GM18499 (cell line): Measurements from ENCODE around the gene FSCN2.

Experiments
- ATAC-seq: cut with Tn5 transposase; IDR thresholded peaks from one replicate; pipeline ENCODE4 v1.9.1; 2021; ENCODE audit warnings: moderate number of reproducible peaks; ENCODE audit not compliant: insufficient read depth, unreplicated experiment

The FSCN2 gene

GRCh38 chr17:81552244-81553017, 24.3 kb downstream of the FSCN2 start, which contains the start of gene FAAP100:
FAAP100 (minus strand) TSS chr17:81552353; CDS start chr17:81552330, 23 bp downstream.
- no peak for ATAC-seq

DNA sequence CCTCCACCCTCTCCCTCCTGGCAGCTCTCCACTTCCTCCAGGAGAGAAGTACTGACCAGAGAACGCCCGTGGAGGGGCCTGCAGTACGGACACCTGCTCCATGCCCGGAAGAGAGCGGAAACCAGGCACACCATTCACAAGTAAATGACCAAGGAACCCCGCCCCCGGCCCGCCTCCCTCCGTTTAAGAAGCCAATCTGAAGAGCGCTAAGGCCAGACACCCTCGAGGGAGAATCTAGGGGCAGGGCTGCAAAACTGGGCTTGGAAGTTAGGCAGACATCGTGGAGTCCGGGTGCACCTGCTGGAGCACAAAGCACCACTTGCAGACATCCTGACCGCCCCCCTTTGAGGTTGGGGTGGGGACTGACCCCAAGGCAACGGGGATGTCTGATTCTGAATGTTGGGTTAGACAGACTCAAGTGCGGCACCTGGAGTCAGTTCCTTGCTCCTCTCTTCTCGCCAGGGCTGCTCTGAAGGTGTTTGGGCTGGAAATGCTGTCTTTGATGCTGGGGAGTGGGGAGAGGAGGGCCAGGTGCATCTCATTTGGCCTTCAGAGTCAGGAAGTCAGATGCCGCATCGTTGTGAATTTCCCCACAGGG, 24.9 kb downstream of the FSCN2 start:
- no peak for ATAC-seq

DNA sequence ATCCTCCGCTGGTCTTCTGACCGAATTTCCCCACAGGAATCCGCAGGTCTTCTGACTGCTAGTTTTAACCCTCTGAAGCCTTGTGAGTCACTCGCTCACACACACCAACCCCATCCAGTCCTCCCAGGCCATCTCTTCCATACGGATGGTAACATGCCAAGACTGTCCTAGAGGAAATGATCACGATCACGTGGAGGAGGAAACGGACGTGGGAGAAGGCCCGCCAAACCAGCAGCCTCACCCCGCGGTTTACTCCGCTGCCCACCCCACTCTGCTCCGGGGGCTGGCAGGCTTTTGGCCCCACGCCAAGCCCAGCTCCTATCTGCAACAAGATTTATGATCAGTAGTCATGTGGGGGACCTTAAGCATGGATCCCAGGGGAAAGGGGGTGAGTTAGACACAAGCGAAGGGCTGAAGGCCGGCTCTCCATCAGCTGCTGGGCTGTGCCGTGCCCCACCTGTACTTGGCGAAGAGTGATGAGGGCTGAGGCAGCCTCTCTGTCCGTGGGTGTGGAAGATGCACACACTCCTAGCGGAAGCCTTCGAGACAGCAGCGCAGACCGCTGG, 25.5 kb downstream of the FSCN2 start:
- no peak for ATAC-seq

GRCh38 chr17:81556175-81556691, 28.1 kb downstream of the FSCN2 start:
- no peak for ATAC-seq

- no peak for ATAC-seq
Measured at GRCh38 chr17:81556863-81557262, 28.7 kb downstream of the FSCN2 start.

GRCh38 chr17:81557276-81558114, 29.3 kb downstream of the FSCN2 start:
- no peak for ATAC-seq

- ATAC-seq: no peak
Measured at GRCh38 chr17:81558115-81558468, 29.9 kb downstream of the FSCN2 start.

DNA sequence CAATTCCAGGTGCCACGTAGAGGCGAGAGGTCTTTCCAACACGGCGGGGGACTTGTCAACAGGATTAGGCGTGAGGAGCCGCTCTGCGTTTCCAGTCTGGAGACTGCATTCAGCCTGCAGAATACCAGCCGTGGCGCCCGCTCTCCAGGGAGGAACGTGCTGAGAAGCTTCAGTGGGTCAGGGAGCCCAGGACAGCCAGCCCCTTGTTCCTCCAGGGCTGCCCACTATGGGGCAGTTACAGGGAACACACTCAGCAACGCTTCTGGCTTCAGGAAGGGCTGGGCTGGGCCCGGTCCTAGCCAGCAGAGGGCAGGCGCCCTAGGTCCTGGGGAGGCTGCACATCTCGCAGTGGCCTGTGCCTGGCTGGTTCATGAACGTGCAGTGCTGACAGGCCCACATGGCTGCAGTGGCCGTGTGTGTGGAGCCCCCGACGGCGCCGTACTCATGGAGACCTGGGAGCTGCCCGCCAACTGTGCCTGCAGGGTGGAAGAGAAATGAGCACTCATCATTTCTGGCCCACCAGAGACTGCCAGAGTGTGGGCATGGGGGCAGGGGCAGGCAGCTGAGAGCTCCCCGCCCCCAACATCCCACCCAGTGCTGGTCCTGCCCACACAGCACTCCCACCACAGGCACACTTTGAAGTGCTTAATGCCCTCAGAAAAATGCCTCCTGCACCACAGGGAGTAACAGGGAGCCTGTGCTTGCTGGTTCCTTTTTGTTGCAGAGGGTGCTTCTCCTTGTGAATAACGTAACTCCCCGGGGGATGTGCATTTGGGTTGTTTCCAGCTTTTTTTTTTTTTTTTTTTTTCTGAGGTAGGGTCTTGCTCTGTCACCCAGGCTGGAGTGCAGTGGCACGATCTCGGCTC, 31.0 kb downstream of the FSCN2 start:
- no peak for ATAC-seq

- no peak for ATAC-seq
Measured at GRCh38 chr17:81561494-81561885, 33.3 kb downstream of the FSCN2 start.

DNA sequence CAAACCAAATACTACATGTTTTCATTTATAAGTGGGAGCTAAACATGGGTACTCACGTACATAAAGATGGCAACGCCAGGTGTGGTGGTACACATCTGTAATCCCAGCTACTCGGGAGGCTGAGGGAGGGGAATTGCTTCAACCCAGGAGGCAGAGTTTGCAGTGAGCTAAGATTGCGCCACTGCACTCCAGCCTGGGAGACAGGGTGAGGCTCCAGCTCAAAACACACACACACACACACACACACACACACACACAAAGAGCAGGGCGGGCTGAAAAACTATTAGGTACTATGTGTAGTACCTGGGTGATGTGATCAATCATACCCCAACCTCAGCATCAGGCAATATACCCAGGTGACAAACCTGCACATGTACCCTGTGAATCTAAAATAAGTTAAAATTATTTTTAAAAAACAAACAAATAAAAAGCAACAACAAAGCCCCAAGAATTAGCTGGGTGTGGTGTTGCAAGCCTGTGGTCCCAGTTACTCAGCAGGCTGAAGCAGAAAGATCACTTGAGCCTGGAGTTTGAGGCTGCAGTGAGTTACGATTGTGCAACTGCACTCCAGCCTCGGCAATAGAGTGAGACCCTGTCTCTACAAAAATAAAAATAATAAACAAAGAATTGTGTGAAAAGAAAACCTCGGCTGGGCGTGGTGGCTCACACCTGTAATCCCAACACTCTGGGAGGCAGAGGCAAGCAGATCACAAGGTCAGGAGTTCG, 35.8 kb downstream of the FSCN2 start:
- no peak for ATAC-seq

- no peak for ATAC-seq
Measured at GRCh38 chr17:81564778-81565177, 36.6 kb downstream of the FSCN2 start.

- ATAC-seq: no peak
Measured at GRCh38 chr17:81565231-81565630, 37.1 kb downstream of the FSCN2 start.

GRCh38 chr17:81566461-81567126, 38.4 kb downstream of the FSCN2 start:
- ATAC-seq: no peak

- ATAC-seq: no peak
Measured at GRCh38 chr17:81567191-81567590, 39.0 kb downstream of the FSCN2 start.

DNA sequence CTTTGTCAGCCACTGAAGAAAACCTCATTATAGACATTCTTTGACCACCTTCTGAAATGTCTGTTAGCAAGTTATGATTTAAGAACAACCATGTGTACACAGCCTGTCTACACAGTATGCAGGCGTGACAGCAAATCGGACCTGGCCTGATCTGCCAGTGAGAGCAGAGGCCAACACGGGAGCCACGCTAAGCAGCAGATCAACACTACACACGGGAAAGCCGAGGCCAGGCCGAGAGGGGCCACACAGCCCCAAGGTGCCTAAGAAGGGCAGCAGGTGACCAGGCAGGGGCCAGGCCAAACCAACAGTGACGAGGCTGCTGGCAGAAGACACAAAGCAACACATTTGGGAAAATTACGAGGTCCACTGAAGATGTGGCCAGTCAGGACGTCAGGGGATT, 40.2 kb downstream of the FSCN2 start:
- no peak for ATAC-seq

DNA sequence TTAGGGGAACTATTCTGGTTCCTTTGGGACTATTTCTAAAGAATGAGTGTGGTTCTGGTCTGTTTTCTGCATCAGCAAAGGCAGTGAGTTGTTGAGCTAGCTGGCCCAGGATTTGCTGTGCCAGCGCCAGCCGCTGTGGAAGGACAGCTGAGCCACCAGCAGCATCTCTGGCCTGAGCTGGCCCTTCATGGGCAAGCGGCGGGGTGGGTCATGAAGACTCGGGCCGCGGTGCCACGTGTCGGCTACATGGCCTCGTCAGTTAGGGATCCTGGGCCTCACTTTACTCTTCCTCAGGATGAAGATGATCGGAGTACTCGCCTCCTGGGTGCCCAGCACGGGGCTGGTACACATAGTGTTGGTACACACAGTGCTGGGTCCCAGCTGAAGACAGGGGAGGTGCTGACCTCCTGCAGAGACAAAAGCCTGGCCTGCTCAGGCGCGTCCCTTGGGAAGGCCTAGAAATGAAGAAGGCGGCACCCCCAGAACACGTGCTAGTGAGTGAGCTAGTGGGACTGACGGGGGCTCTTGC, 41.9 kb downstream of the FSCN2 start:
- ATAC-seq: no peak

- ATAC-seq: no peak
Measured at GRCh38 chr17:81570964-81571363, 42.8 kb downstream of the FSCN2 start.

- no peak for ATAC-seq
Measured at GRCh38 chr17:81572563-81573168, 44.5 kb downstream of the FSCN2 start.
